IMR-90 (cell line): ENCODE data around the gene RAC2. TPM values are rescaled to one million over a fixed set of nuclear protein-coding genes. Genes with fewer than 3 reads are reported as not detected.

Experiments
- ATAC-seq: fragments of 200-7000 bp; cut with Tn5 transposase; 2 replicates; pipeline ENCODE4 v1.9.1; 2020; ENCODE audit warnings: low read depth, mild to moderate bottlenecking, moderate library complexity
- BruUV-seq: library from RNA; stranded (reverse); fragments of 400-500 nt; replicated peaks from 2 replicates; lab custom pipeline; 2021; lab: Mats Ljungman, UMichigan
- CTCF ChIA-PET: fragments of 300-600 bp; formaldehyde crosslinking; extraction: SDS; loops from one replicate; lab custom pipeline; 2021; ENCODE audit warnings: antibody characterized with exemption; lab: Yijun Ruan, JAX
- POLR2A ChIA-PET: fragments of 300-600 bp; sonication (Branson Sonifier 250); formaldehyde crosslinking; loops from one replicate; lab custom pipeline; 2022; ENCODE audit warnings: antibody characterized with exemption; ENCODE audit not compliant: unreplicated experiment; lab: Charles Lee
- DNase-seq: peaks from one replicate; pipeline ENCODE4 v3.0.0; 2013
- H2AFZ ChIP-seq: replicated peaks from 2 replicates; pipeline ENCODE3; 2013; ENCODE audit warnings: low read length, mild to moderate bottlenecking; ENCODE audit not compliant: poor library complexity
- H2AK5ac ChIP-seq: 2 replicates; pipeline ENCODE4 v1.6.1; 2013; ENCODE audit warnings: low read depth, low read length, inconsistent platforms
- H2AK9ac ChIP-seq: replicated peaks from 2 replicates; pipeline ENCODE3; 2013; ENCODE audit warnings: mild to moderate bottlenecking, low read depth, low read length, moderate library complexity; ENCODE audit not compliant: poor library complexity
- H2BK120ac ChIP-seq: 2 replicates; pipeline ENCODE4 v1.6.1; 2013; ENCODE audit warnings: low read depth, low read length, inconsistent platforms
- H2BK15ac ChIP-seq: 3 replicates; pipeline ENCODE4 v1.6.1; 2013; ENCODE audit warnings: low read depth, low read length, inconsistent platforms
- H2BK20ac ChIP-seq: 2 replicates; pipeline ENCODE4 v1.6.1; 2013; ENCODE audit warnings: low read depth, mild to moderate bottlenecking, inconsistent platforms, low read length, moderate library complexity
- H2BK5ac ChIP-seq: 2 replicates; pipeline ENCODE4 v1.6.1; 2013; ENCODE audit warnings: mild to moderate bottlenecking, low read depth, low read length, inconsistent platforms; ENCODE audit not compliant: poor library complexity, severe bottlenecking
- H3K14ac ChIP-seq: replicated peaks from 2 replicates; pipeline ENCODE4 v1.6.1; 2013; ENCODE audit warnings: low read depth, low read length, inconsistent platforms
- H3K18ac ChIP-seq: 2 replicates; pipeline ENCODE4 v1.6.1; 2013; ENCODE audit warnings: low read depth, low read length, control low read depth
- H3K23ac ChIP-seq: 2 replicates; pipeline ENCODE4 v1.6.1; 2013; ENCODE audit warnings: low read depth, low read length, inconsistent platforms
- H3K27ac ChIP-seq: 2 replicates; pipeline ENCODE4 v1.5.1; 2013; ENCODE audit warnings: mild to moderate bottlenecking, control low read depth, low read length; ENCODE audit not compliant: insufficient read depth
- H3K27me3 ChIP-seq: 2 replicates; pipeline ENCODE4 v1.6.1; 2013; ENCODE audit warnings: low read length; ENCODE audit not compliant: control insufficient read depth, insufficient read depth
- H3K36me3 ChIP-seq: 2 replicates; pipeline ENCODE4 v1.6.1; 2013; ENCODE audit warnings: low read length, mixed read lengths; ENCODE audit not compliant: control insufficient read depth, insufficient read depth
- H3K4ac ChIP-seq: 2 replicates; pipeline ENCODE4 v1.6.1; 2013; ENCODE audit warnings: low read depth, low read length, inconsistent platforms
- H3K4me1 ChIP-seq: 2 replicates; pipeline ENCODE4 v1.6.1; 2013; ENCODE audit warnings: low read length, mixed read lengths; ENCODE audit not compliant: control insufficient read depth, insufficient read depth
- H3K4me2 ChIP-seq: 2 replicates; pipeline ENCODE4 v1.6.1; 2013; ENCODE audit warnings: low read depth, mild to moderate bottlenecking, control low read depth, low read length, moderate library complexity
- H3K4me3 ChIP-seq: 2 replicates; pipeline ENCODE4 v1.5.1; 2013; ENCODE audit warnings: low read depth, mild to moderate bottlenecking, control low read depth, low read length, moderate library complexity; ENCODE audit not compliant: insufficient read depth
- H3K56ac ChIP-seq: 2 replicates; pipeline ENCODE4 v1.6.1; 2013; ENCODE audit warnings: low read length, inconsistent platforms; ENCODE audit not compliant: insufficient read depth; ENCODE audit errors: extremely low read depth
- H3K79me1 ChIP-seq, 2 experiments: 2 replicates each; pipeline ENCODE4 v1.6.1; 2013; ENCODE audit warnings: low read length in 2 of 2, inconsistent platforms in 1 of 2, low read depth in 1 of 2
- H3K9ac ChIP-seq: 2 replicates; pipeline ENCODE4 v1.6.1; 2013; ENCODE audit warnings: low read depth, low read length, control low read depth
- H3K9me1 ChIP-seq: 2 replicates; pipeline ENCODE4 v1.6.1; 2013; ENCODE audit warnings: low read length, inconsistent platforms; ENCODE audit not compliant: insufficient read depth
- H3K9me3 ChIP-seq: 2 replicates; pipeline ENCODE4 v1.6.1; 2013; ENCODE audit warnings: low read length; ENCODE audit not compliant: control insufficient read depth, insufficient read depth
- H4K20me1 ChIP-seq: 2 replicates; pipeline ENCODE4 v1.6.1; 2013; ENCODE audit warnings: low read length, inconsistent platforms; ENCODE audit not compliant: insufficient read depth
- H4K5ac ChIP-seq: 2 replicates; pipeline ENCODE4 v1.6.1; 2013; ENCODE audit warnings: mild to moderate bottlenecking, low read depth, low read length, control low read depth
- H4K8ac ChIP-seq, 2 experiments: 2 replicates each; pipeline ENCODE4 v1.6.1; 2013; ENCODE audit warnings: low read depth in 2 of 2, low read length in 2 of 2, control low read depth in 1 of 2, inconsistent platforms in 1 of 2
- H4K91ac ChIP-seq: 2 replicates; pipeline ENCODE4 v1.6.1; 2013; ENCODE audit warnings: low read depth, low read length, inconsistent platforms; ENCODE audit not compliant: insufficient read depth
- BHLHE40 ChIP-seq: fragments of 150-350 bp; IDR thresholded peaks from 2 replicates; pipeline ENCODE4 v1.6.1; 2016; ENCODE audit warnings: mild to moderate bottlenecking, low read depth, low read length
- CEBPB ChIP-seq: IDR thresholded peaks from 2 replicates; pipeline ENCODE4 v1.6.1; 2012; ENCODE audit warnings: low read depth, low read length, improper control_type of control experiment
- CHD1 ChIP-seq: IDR thresholded peaks from 2 replicates; pipeline ENCODE4 v1.6.1; 2012; ENCODE audit warnings: low read depth, low read length, improper control_type of control experiment
- MAFK ChIP-seq: IDR thresholded peaks from 2 replicates; pipeline ENCODE4 v1.6.1; 2012; ENCODE audit warnings: low read depth, low read length, improper control_type of control experiment
- NFE2L2 ChIP-seq: fragments of 150-350 bp; IDR thresholded peaks from 2 replicates; pipeline ENCODE4 v1.6.1; 2016; ENCODE audit warnings: low read depth, mild to moderate bottlenecking, low read length
- POLR2A ChIP-seq: IDR thresholded peaks from 2 replicates; pipeline ENCODE4 v1.6.1; 2012; ENCODE audit warnings: mild to moderate bottlenecking, low read depth, low read length
- RAD21 ChIP-seq: IDR thresholded peaks from 2 replicates; pipeline ENCODE4 v1.6.1; 2012; ENCODE audit warnings: low read length, improper control_type of control experiment
- RCOR1 ChIP-seq: IDR thresholded peaks from 2 replicates; pipeline ENCODE4 v1.6.1; 2012; ENCODE audit warnings: mild to moderate bottlenecking, low read length, improper control_type of control experiment; ENCODE audit not compliant: insufficient replicate concordance
- RFX5 ChIP-seq: IDR thresholded peaks from 2 replicates; pipeline ENCODE4 v1.8.0; 2012; ENCODE audit warnings: low read depth, mild to moderate bottlenecking, low read length, moderate library complexity
- SMC3 ChIP-seq: fragments of 150-350 bp; IDR thresholded peaks from 2 replicates; pipeline ENCODE4 v1.6.1; 2016; ENCODE audit warnings: low read depth, mild to moderate bottlenecking, antibody characterized with exemption, low read length, moderate library complexity
- USF2 ChIP-seq: fragments of 150-350 bp; IDR thresholded peaks from 2 replicates; pipeline ENCODE4 v1.6.1; 2017; ENCODE audit warnings: mild to moderate bottlenecking, antibody characterized with exemption, low read length, low read depth
- WGBS, 2 experiments: methylation state at CpG; one replicate each; pipeline versions ENCODE4 v1.1.5 to v1.1.7; 2013; ENCODE audit warnings: missing lambda C conversion rate in 2 of 2; ENCODE audit not compliant: insufficient read length in 1 of 2; ENCODE audit errors: extremely low coverage in 2 of 2; 5-methylcytosine and 5-hydroxymethylcytosine counted together
- dilution Hi-C: fragments of 300-500 bp; cut with HindIII; formaldehyde crosslinking; loops from one replicate; pipeline ENCODE4 v1.14.3; 2018; ENCODE audit warnings: low sequenced_read_pairs; ENCODE audit not compliant: unreplicated experiment
- in situ Hi-C: fragments of 300-500 bp; cut with MboI; formaldehyde crosslinking; loops from 3 replicates; pipeline ENCODE4 v1.14.3; 2019; ENCODE audit warnings: low sequenced_read_pairs, inconsistent platforms, mixed read lengths
- intact Hi-C: fragments of 100-400 bp; cut with micrococcal nuclease; formaldehyde crosslinking; loops from 2 replicates; pipeline ENCODE4 v1.10.0; 2022
- polyA plus RNA-seq, 3 experiments: library from polyadenylated mRNA; depleted of rRNA; stranded (reverse); fragments of >200 nt; gene quantifications; 2 replicates each; pipeline ENCODE4 v1.2.3, GENCODE V29; 2012; ENCODE audit warnings: low replicate concordance in 1 of 3
- total RNA-seq: library from RNA; depleted of rRNA; stranded (reverse); fragments of >200 nt; gene quantifications from 2 replicates; pipeline ENCODE4 v1.2.3, GENCODE V29; 2012
- TF ChIP-seq, protein P1 (sequence below): conservative IDR thresholded peaks from 2 replicates; pipeline ENCODE4 v1.5.1; 2012; ENCODE audit warnings: mild to moderate bottlenecking, low read depth, low read length, improper control_type of control experiment
- TF ChIP-seq, protein P2 (sequence below): fragments of 150-350 bp; IDR thresholded peaks from 2 replicates; pipeline ENCODE4 v1.6.1; 2016; ENCODE audit warnings: low read depth, mild to moderate bottlenecking, low read length, moderate library complexity, borderline replicate concordance

Gene RAC2
- total and polyA plus RNA-seq, 2 of the 4 experiments (the other 2 are of a cell fraction): 10.0 to 72.3 TPM

DNA sequence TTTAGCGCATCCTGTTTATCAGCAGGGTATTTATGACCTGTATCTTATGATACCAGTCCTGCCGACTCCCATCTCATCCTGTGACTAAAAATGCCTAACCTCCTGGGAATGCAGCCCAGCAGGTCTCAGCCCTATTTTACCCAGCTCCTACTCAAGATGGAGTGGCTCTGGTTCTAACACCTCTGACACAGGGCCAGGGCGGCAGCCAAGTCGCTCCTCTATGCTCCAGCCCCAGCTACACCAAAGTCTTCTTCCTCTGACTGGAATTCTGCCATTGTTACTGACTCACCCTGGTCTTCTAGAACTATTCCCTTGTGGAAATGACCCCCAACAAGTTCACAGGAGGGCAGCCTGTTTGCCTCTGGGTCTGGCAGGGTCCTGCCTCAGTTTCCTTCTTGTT lies 48.1 kb downstream of the RAC2 start:
- Histone ChIP-seq H4K20me1 (no peaks in the 10 kb centered on the region), H3K9me1 (peaks cover 7% of the 10 kb centered on the region), H3K4ac (no peak overlapping the region), H4K91ac (no peak overlapping the region), H2AK9ac (no peak overlapping the region), H3K9me3 (no peaks in the 10 kb centered on the region), H3K56ac (no peak overlapping the region), H2BK15ac (no peak overlapping the region), H3K27me3 (no peaks in the 10 kb centered on the region), H3K23ac (no peak overlapping the region), H2AFZ (peak overlapping the region; percentile 27), H3K79me1 (peaks cover 0 to 6% of the 10 kb centered on the region in 2 experiments; a peak in 1 of 4 replicates), H2BK120ac (no peak overlapping the region), H3K18ac (no peak overlapping the region), H3K9ac (no peak overlapping the region), H3K4me1 (peaks cover 20% of the 10 kb centered on the region), H3K27ac (no peak overlapping the region), H2BK5ac (no peak overlapping the region), H3K4me3 (no peak overlapping the region), H2AK5ac (no peak overlapping the region), H3K4me2 (no peak overlapping the region), H3K36me3 (no peaks in the 10 kb centered on the region), H3K14ac (no peak overlapping the region), H4K5ac (no peak overlapping the region), H4K8ac (no peak overlapping the region), H2BK20ac (no peak overlapping the region)
- no TSS peak for BruUV-seq
- in situ Hi-C loops: loop anchor here (5.0 kb wide), 1 partner anchor 34 kb away; no protein-coding TSS in a partner anchor
- ChIA-PET POLR2A (no interaction called here), CTCF (no interaction called here)
- DNase-seq: peak; percentile 16
- WGBS, 2 experiments: no CpG with 5 or more reads among the region's 4 CpGs
- no peak for ATAC-seq
- dilution Hi-C loops: no loop called here
- intact Hi-C loops: loop anchor here (5.0 kb wide), 2 partner anchors 144 to 414 kb away; partner anchors contain the start of gene KCTD17
- TF ChIP-seq CEBPB (no peak), RFX5 (no peak), NFE2L2 (no peak), POLR2A (no peak), MAFK (no peak), BHLHE40 (no peak), CHD1 (no peak), SMC3 (no peak), RAD21 (no peak), USF2 (no peak), RCOR1 (no peak)
- TF ChIP-seq, protein P1, sequence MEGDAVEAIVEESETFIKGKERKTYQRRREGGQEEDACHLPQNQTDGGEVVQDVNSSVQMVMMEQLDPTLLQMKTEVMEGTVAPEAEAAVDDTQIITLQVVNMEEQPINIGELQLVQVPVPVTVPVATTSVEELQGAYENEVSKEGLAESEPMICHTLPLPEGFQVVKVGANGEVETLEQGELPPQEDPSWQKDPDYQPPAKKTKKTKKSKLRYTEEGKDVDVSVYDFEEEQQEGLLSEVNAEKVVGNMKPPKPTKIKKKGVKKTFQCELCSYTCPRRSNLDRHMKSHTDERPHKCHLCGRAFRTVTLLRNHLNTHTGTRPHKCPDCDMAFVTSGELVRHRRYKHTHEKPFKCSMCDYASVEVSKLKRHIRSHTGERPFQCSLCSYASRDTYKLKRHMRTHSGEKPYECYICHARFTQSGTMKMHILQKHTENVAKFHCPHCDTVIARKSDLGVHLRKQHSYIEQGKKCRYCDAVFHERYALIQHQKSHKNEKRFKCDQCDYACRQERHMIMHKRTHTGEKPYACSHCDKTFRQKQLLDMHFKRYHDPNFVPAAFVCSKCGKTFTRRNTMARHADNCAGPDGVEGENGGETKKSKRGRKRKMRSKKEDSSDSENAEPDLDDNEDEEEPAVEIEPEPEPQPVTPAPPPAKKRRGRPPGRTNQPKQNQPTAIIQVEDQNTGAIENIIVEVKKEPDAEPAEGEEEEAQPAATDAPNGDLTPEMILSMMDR: no peak
- TF ChIP-seq, protein P2, sequence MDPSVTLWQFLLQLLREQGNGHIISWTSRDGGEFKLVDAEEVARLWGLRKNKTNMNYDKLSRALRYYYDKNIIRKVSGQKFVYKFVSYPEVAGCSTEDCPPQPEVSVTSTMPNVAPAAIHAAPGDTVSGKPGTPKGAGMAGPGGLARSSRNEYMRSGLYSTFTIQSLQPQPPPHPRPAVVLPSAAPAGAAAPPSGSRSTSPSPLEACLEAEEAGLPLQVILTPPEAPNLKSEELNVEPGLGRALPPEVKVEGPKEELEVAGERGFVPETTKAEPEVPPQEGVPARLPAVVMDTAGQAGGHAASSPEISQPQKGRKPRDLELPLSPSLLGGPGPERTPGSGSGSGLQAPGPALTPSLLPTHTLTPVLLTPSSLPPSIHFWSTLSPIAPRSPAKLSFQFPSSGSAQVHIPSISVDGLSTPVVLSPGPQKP: no peak
